ENCODE results near the gene F12. TPM values are rescaled to one million over a fixed set of nuclear protein-coding genes. Genes with fewer than 3 reads are reported as not detected.

The F12 gene
- total and polyA plus RNA-seq, 2 of the 8 experiments (the other 6 are each of a cell fraction or from before 2014, with no cell fraction given): 6.5 to 7.8 TPM

DNA sequence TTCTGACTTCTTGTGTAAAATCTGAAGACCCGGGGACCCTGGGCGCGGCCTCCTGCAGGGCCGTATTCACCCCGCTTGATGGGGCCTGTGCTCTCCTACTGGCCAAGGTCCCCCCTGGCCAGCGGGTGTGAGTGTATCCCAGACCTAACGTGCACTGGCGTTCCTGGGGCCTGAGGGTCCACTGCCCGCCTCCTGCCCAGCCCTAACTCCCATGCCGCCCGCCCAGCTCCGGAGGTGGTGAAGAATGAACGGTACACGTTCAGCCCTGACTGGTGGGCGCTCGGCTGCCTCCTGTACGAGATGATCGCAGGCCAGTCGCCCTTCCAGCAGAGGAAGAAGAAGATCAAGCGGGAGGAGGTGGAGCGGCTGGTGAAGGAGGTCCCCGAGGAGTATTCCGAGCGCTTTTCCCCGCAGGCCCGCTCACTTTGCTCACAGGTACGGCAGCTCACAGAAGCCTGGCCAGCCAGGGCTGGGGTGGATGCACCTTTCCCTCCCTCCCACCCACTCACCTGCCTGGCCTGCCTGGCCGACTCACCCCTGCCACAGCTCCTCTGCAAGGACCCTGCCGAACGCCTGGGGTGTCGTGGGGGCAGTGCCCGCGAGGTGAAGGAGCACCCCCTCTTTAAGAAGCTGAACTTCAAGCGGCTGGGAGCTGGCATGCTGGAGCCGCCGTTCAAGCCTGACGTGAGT is 26.6 kb upstream of the F12 start (continued):
- TF ChIP-seq, protein P1, sequence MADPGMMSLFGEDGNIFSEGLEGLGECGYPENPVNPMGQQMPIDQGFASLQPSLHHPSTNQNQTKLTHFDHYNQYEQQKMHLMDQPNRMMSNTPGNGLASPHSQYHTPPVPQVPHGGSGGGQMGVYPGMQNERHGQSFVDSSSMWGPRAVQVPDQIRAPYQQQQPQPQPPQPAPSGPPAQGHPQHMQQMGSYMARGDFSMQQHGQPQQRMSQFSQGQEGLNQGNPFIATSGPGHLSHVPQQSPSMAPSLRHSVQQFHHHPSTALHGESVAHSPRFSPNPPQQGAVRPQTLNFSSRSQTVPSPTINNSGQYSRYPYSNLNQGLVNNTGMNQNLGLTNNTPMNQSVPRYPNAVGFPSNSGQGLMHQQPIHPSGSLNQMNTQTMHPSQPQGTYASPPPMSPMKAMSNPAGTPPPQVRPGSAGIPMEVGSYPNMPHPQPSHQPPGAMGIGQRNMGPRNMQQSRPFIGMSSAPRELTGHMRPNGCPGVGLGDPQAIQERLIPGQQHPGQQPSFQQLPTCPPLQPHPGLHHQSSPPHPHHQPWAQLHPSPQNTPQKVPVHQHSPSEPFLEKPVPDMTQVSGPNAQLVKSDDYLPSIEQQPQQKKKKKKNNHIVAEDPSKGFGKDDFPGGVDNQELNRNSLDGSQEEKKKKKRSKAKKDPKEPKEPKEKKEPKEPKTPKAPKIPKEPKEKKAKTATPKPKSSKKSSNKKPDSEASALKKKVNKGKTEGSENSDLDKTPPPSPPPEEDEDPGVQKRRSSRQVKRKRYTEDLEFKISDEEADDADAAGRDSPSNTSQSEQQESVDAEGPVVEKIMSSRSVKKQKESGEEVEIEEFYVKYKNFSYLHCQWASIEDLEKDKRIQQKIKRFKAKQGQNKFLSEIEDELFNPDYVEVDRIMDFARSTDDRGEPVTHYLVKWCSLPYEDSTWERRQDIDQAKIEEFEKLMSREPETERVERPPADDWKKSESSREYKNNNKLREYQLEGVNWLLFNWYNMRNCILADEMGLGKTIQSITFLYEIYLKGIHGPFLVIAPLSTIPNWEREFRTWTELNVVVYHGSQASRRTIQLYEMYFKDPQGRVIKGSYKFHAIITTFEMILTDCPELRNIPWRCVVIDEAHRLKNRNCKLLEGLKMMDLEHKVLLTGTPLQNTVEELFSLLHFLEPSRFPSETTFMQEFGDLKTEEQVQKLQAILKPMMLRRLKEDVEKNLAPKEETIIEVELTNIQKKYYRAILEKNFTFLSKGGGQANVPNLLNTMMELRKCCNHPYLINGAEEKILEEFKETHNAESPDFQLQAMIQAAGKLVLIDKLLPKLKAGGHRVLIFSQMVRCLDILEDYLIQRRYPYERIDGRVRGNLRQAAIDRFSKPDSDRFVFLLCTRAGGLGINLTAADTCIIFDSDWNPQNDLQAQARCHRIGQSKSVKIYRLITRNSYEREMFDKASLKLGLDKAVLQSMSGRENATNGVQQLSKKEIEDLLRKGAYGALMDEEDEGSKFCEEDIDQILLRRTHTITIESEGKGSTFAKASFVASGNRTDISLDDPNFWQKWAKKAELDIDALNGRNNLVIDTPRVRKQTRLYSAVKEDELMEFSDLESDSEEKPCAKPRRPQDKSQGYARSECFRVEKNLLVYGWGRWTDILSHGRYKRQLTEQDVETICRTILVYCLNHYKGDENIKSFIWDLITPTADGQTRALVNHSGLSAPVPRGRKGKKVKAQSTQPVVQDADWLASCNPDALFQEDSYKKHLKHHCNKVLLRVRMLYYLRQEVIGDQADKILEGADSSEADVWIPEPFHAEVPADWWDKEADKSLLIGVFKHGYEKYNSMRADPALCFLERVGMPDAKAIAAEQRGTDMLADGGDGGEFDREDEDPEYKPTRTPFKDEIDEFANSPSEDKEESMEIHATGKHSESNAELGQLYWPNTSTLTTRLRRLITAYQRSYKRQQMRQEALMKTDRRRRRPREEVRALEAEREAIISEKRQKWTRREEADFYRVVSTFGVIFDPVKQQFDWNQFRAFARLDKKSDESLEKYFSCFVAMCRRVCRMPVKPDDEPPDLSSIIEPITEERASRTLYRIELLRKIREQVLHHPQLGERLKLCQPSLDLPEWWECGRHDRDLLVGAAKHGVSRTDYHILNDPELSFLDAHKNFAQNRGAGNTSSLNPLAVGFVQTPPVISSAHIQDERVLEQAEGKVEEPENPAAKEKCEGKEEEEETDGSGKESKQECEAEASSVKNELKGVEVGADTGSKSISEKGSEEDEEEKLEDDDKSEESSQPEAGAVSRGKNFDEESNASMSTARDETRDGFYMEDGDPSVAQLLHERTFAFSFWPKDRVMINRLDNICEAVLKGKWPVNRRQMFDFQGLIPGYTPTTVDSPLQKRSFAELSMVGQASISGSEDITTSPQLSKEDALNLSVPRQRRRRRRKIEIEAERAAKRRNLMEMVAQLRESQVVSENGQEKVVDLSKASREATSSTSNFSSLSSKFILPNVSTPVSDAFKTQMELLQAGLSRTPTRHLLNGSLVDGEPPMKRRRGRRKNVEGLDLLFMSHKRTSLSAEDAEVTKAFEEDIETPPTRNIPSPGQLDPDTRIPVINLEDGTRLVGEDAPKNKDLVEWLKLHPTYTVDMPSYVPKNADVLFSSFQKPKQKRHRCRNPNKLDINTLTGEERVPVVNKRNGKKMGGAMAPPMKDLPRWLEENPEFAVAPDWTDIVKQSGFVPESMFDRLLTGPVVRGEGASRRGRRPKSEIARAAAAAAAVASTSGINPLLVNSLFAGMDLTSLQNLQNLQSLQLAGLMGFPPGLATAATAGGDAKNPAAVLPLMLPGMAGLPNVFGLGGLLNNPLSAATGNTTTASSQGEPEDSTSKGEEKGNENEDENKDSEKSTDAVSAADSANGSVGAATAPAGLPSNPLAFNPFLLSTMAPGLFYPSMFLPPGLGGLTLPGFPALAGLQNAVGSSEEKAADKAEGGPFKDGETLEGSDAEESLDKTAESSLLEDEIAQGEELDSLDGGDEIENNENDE (IDR thresholded peaks at IDR 0.05; ENCODE audit: insufficient replicate concordance, low read length): no peak
- TF ChIP-seq POLR2AphosphoS5 (IDR thresholded peaks at IDR 0.05; ENCODE audit: low read depth, low read length): no peak; the same call in 1 of the 2 replicates
- TF ChIP-seq JUN (IDR thresholded peaks at IDR 0.05; ENCODE audit: low read depth, low read length): no peak
- no peak for TF ChIP-seq SIN3A (conservative IDR thresholded peaks at IDR 0.05 in 1 of 2, IDR thresholded peaks at IDR 0.05 in 1 of 2; ENCODE audit: low read depth in 1 of 2, low read length in 2 of 2)
- no peak for TF ChIP-seq ATF3 (IDR thresholded peaks at IDR 0.05; ENCODE audit: insufficient read depth, low read depth, low read length)
- TF ChIP-seq TAF1 (IDR thresholded peaks at IDR 0.05; ENCODE audit: low read depth, low read length): no peak
- no peak for TF ChIP-seq NANOG (IDR thresholded peaks at IDR 0.05; ENCODE audit: insufficient read depth, low read depth, low read length, poor library complexity, severe bottlenecking)
- TF ChIP-seq, protein P2, sequence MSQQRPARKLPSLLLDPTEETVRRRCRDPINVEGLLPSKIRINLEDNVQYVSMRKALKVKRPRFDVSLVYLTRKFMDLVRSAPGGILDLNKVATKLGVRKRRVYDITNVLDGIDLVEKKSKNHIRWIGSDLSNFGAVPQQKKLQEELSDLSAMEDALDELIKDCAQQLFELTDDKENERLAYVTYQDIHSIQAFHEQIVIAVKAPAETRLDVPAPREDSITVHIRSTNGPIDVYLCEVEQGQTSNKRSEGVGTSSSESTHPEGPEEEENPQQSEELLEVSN (IDR thresholded peaks at IDR 0.05): no peak
